Osteoblast (primary cell): Measurements from ENCODE around the gene RAD51B. TPM values are rescaled to one million over a fixed set of nuclear protein-coding genes. Genes with fewer than 3 reads are reported as not detected.

Source experiments
- DNase-seq: peaks from one replicate; pipeline ENCODE4 v3.0.0; 2011; ENCODE audit warnings: low spot score, mixed read lengths; ENCODE audit not compliant: insufficient read length; ENCODE audit errors: missing footprints
- H2AFZ ChIP-seq: 2 replicates; pipeline ENCODE4 v1.6.0; 2011; ENCODE audit warnings: mild to moderate bottlenecking, low read length
- H3K27ac ChIP-seq: 2 replicates; pipeline ENCODE4 v1.5.1; 2011; ENCODE audit warnings: mild to moderate bottlenecking, low read depth, low read length, moderate library complexity
- H3K27me3 ChIP-seq: 2 replicates; pipeline ENCODE4 v1.6.0; 2012; ENCODE audit warnings: mild to moderate bottlenecking, control low read depth, inconsistent platforms, low read length, moderate library complexity; ENCODE audit not compliant: insufficient read depth
- H3K36me3 ChIP-seq: 2 replicates; pipeline ENCODE4 v1.5.1; 2011; ENCODE audit warnings: mild to moderate bottlenecking, low read length, control low read depth, moderate library complexity; ENCODE audit not compliant: insufficient read depth
- H3K4me1 ChIP-seq: 2 replicates; pipeline ENCODE4 v1.5.1; 2011; ENCODE audit warnings: mild to moderate bottlenecking, low read length, control low read depth, moderate library complexity; ENCODE audit not compliant: insufficient read depth
- H3K4me2 ChIP-seq: 2 replicates; pipeline ENCODE4 v1.6.0; 2011; ENCODE audit warnings: mild to moderate bottlenecking, low read length; ENCODE audit not compliant: insufficient read depth
- H3K4me3 ChIP-seq: fragments of 200-600 bp; sonication (generic); 3 replicates; pipeline ENCODE4 v1.5.1; 2012; ENCODE audit warnings: mild to moderate bottlenecking, low read length, inconsistent platforms; ENCODE audit not compliant: insufficient read depth
- H3K79me2 ChIP-seq: 2 replicates; pipeline ENCODE4 v1.6.0; 2012; ENCODE audit warnings: mild to moderate bottlenecking, low read length, control low read depth, inconsistent platforms; ENCODE audit not compliant: insufficient read depth
- H3K9me3 ChIP-seq: 2 replicates; pipeline ENCODE4 v1.5.1; 2011; ENCODE audit warnings: low read depth, low read length, control low read depth
- H4K20me1 ChIP-seq: 2 replicates; pipeline ENCODE4 v1.6.0; 2012; ENCODE audit warnings: mild to moderate bottlenecking, low read length, control low read depth; ENCODE audit not compliant: insufficient read depth
- CTCF ChIP-seq: IDR thresholded peaks from 2 replicates; pipeline ENCODE4 v1.5.1; 2011; ENCODE audit warnings: mild to moderate bottlenecking, low read depth, low read length, moderate library complexity; ENCODE audit errors: extremely low read depth
- total RNA-seq: library from RNA; depleted of rRNA; stranded (reverse); fragments of >200 nt; gene quantifications from 2 replicates; pipeline ENCODE4 v1.2.3, GENCODE V29; 2012

RAD51B gene
- total RNA-seq, 1 donor: 13.8 TPM

GRCh38 chr14:68269136-68269927 lies 449.8 kb downstream of the RAD51B start:
- no peak for DNase-seq
- TF ChIP-seq CTCF: no peak
- Histone ChIP-seq H3K27ac (no peak overlapping the region), H3K4me3 (no peak overlapping the region), H3K79me2 (no peaks in the 10 kb centered on the region), H4K20me1 (no peaks in the 10 kb centered on the region), H3K4me2 (no peak overlapping the region), H3K27me3 (no peaks in the 10 kb centered on the region), H3K36me3 (no peaks in the 10 kb centered on the region), H2AFZ (no peak overlapping the region), H3K4me1 (no peaks in the 10 kb centered on the region), H3K9me3 (no peaks in the 10 kb centered on the region)

GRCh38 chr14:68270342-68270741 lies 450.8 kb downstream of the RAD51B start:
- DNase-seq: no peak
- Histone ChIP-seq H3K79me2 (no peaks in the 10 kb centered on the region), H3K27ac (no peak overlapping the region), H3K4me2 (no peak overlapping the region), H4K20me1 (no peaks in the 10 kb centered on the region), H2AFZ (no peak overlapping the region), H3K9me3 (no peaks in the 10 kb centered on the region), H3K4me3 (no peak overlapping the region), H3K4me1 (no peaks in the 10 kb centered on the region), H3K36me3 (no peaks in the 10 kb centered on the region), H3K27me3 (no peaks in the 10 kb centered on the region)
- TF ChIP-seq CTCF: no peak

- no peaks in the 10 kb centered on the region for H3K4me1 ChIP-seq
- H3K79me2 ChIP-seq: no peaks in the 10 kb centered on the region
- no peak overlapping the region for H3K4me2 ChIP-seq
- no peak for DNase-seq
- no peak overlapping the region for H2AFZ ChIP-seq
- no peaks in the 10 kb centered on the region for H3K9me3 ChIP-seq
- H3K4me3 ChIP-seq: no peak overlapping the region
- no peak for TF ChIP-seq CTCF
- H4K20me1 ChIP-seq: no peaks in the 10 kb centered on the region
- H3K36me3 ChIP-seq: no peaks in the 10 kb centered on the region
- H3K27me3 ChIP-seq: no peaks in the 10 kb centered on the region
- no peak overlapping the region for H3K27ac ChIP-seq
Measured at GRCh38 chr14:68271913-68272391, 452.4 kb downstream of the RAD51B start.

GRCh38 chr14:68273413-68273812 lies 453.8 kb downstream of the RAD51B start:
- no peak overlapping the region for H3K27ac ChIP-seq
- no peaks in the 10 kb centered on the region for H3K4me1 ChIP-seq
- no peaks in the 10 kb centered on the region for H3K79me2 ChIP-seq
- no peaks in the 10 kb centered on the region for H3K9me3 ChIP-seq
- no peaks in the 10 kb centered on the region for H3K27me3 ChIP-seq
- H3K4me2 ChIP-seq: no peak overlapping the region
- H3K4me3 ChIP-seq: no peak overlapping the region
- no peak overlapping the region for H2AFZ ChIP-seq
- no peak for TF ChIP-seq CTCF
- no peaks in the 10 kb centered on the region for H4K20me1 ChIP-seq
- DNase-seq: no peak
- no peaks in the 10 kb centered on the region for H3K36me3 ChIP-seq
